Lung (tissue), 12 donors: ENCODE data around the gene TNFRSF8. TPM values are rescaled to one million over a fixed set of nuclear protein-coding genes. Genes with fewer than 3 reads are reported as not detected.

Source experiments
- ATAC-seq: fragments of 200-7000 bp; cut with Tn5 transposase; one replicate; pipeline ENCODE4 v1.9.1; 2020; ENCODE audit warnings: moderate number of reproducible peaks; ENCODE audit not compliant: insufficient read depth, low FRiP score
- DNase-seq, 3 donors: peaks; one replicate each; pipeline ENCODE4 v3.0.0-alpha.2; 2013 to 2017
- H3K27ac ChIP-seq, 2 donors: one replicate each; pipeline ENCODE4 v1.5.1; 2013; ENCODE audit warnings: mild to moderate bottlenecking in 2 of 2, moderate library complexity in 2 of 2, control low read depth in 1 of 2, inconsistent platforms in 1 of 2, low read depth in 1 of 2, low read length in 1 of 2
- H3K27me3 ChIP-seq, 3 donors: one replicate each; pipeline ENCODE4 v1.5.1; 2013; ENCODE audit warnings: low read length in 2 of 3; ENCODE audit not compliant: control insufficient read depth in 3 of 3, insufficient read depth in 3 of 3
- H3K36me3 ChIP-seq, 4 donors: one replicate each; pipeline ENCODE4 v1.5.1; 2013; ENCODE audit warnings: low read length in 4 of 4, mild to moderate bottlenecking in 1 of 4, moderate library complexity in 1 of 4; ENCODE audit not compliant: control insufficient read depth in 4 of 4, insufficient read depth in 4 of 4
- H3K4me1 ChIP-seq, 5 donors: one replicate each; pipeline ENCODE4 v1.5.1; 2013; ENCODE audit warnings: low read length in 5 of 5, mild to moderate bottlenecking in 2 of 5, moderate library complexity in 1 of 5; ENCODE audit not compliant: control insufficient read depth in 5 of 5, insufficient read depth in 5 of 5
- H3K4me3 ChIP-seq: one replicate; pipeline ENCODE4 v1.5.1; 2013; ENCODE audit warnings: mild to moderate bottlenecking, control low read depth, moderate library complexity
- H3K9ac ChIP-seq, 2 donors: one replicate each; pipeline ENCODE4 v1.5.1; 2013; ENCODE audit warnings: low read length in 2 of 2, control low read depth in 1 of 2; ENCODE audit not compliant: insufficient read depth in 1 of 2
- H3K9me3 ChIP-seq, 4 donors: one replicate each; pipeline ENCODE4 v1.5.1; 2013; ENCODE audit warnings: low read length in 3 of 4, mild to moderate bottlenecking in 1 of 4, moderate library complexity in 1 of 4; ENCODE audit not compliant: control insufficient read depth in 4 of 4, insufficient read depth in 3 of 4
- WGBS, 2 donors: extraction: QIAGEN DNeasy Blood & Tissue Kit; methylation state at CpG; one replicate each; pipeline ENCODE4 v1.1.7; 2013; 5-methylcytosine and 5-hydroxymethylcytosine counted together
- polyA plus RNA-seq, 2 donors: library from polyadenylated mRNA; stranded (reverse); fragments of 200-250 nt; gene quantifications; one replicate each; pipeline ENCODE4 v1.2.1, GENCODE V29; 2013
- total RNA-seq, 2 donors: library from RNA; depleted of rRNA in 1 of 2; stranded (reverse); fragments of >200 nt in 1 of 2; gene quantifications; one replicate each; pipeline ENCODE4 v1.2.1, GENCODE V29; 2014 to 2021
- TF ChIP-seq, protein P1 (sequence below): IDR thresholded peaks from 2 replicates; pipeline ENCODE4 v1.5.1; 2012; ENCODE audit warnings: mild to moderate bottlenecking; ENCODE audit errors: control extremely low read depth, extremely low read depth
- donor health status: control.
- donor health status: control.
- donor health status: Bipolar disorder and iron deficiency.
- donor health status: healthy.
- donor health status: DM: yes; HTN: yes; CAD: no.

Gene TNFRSF8
- total and polyA plus RNA-seq, 4 donors: 1.6 to 5.3 (median 2.1) TPM

DNA sequence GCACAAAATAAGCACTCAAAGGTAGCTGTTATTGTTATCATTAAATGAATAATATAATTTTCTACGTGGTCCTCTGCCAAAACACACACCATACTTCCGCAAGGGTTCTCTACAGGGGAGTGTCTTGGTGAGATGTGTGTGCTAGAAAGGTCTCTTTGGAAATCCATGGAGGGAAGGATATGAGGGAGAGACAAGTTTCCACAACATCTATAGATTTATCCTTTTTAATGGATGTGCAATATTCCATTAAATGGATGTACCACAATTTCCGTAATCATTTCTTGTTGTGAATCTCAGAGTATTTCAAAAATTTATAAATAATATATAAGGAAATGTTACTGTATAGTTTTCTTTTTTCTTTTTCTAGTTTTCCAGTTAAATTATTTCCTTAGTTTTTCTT is 2.6 kb upstream of the TNFRSF8 start:
- no peak overlapping the region for H3K9ac ChIP-seq
- ATAC-seq (no peak), DNase-seq (no peak)
- no peak overlapping the region for H3K27ac ChIP-seq
- WGBS, 2 donors: 92 to 97% methylated on average over 3 of the region's 3 CpGs
- peaks cover 0 to 9% (median 0%) of the 10 kb centered on the region in 4 donors for H3K9me3 ChIP-seq
- H3K4me3 ChIP-seq: no peak overlapping the region
- no peaks in the 10 kb centered on the region for H3K36me3 ChIP-seq
- peaks cover 0 to 8% (median 0%) of the 10 kb centered on the region in 5 donors for H3K4me1 ChIP-seq
- H3K27me3 ChIP-seq: peaks cover 3 to 43% (median 29%) of the 10 kb centered on the region in 3 donors
- TF ChIP-seq, protein P1, sequence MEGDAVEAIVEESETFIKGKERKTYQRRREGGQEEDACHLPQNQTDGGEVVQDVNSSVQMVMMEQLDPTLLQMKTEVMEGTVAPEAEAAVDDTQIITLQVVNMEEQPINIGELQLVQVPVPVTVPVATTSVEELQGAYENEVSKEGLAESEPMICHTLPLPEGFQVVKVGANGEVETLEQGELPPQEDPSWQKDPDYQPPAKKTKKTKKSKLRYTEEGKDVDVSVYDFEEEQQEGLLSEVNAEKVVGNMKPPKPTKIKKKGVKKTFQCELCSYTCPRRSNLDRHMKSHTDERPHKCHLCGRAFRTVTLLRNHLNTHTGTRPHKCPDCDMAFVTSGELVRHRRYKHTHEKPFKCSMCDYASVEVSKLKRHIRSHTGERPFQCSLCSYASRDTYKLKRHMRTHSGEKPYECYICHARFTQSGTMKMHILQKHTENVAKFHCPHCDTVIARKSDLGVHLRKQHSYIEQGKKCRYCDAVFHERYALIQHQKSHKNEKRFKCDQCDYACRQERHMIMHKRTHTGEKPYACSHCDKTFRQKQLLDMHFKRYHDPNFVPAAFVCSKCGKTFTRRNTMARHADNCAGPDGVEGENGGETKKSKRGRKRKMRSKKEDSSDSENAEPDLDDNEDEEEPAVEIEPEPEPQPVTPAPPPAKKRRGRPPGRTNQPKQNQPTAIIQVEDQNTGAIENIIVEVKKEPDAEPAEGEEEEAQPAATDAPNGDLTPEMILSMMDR: no peak

DNA sequence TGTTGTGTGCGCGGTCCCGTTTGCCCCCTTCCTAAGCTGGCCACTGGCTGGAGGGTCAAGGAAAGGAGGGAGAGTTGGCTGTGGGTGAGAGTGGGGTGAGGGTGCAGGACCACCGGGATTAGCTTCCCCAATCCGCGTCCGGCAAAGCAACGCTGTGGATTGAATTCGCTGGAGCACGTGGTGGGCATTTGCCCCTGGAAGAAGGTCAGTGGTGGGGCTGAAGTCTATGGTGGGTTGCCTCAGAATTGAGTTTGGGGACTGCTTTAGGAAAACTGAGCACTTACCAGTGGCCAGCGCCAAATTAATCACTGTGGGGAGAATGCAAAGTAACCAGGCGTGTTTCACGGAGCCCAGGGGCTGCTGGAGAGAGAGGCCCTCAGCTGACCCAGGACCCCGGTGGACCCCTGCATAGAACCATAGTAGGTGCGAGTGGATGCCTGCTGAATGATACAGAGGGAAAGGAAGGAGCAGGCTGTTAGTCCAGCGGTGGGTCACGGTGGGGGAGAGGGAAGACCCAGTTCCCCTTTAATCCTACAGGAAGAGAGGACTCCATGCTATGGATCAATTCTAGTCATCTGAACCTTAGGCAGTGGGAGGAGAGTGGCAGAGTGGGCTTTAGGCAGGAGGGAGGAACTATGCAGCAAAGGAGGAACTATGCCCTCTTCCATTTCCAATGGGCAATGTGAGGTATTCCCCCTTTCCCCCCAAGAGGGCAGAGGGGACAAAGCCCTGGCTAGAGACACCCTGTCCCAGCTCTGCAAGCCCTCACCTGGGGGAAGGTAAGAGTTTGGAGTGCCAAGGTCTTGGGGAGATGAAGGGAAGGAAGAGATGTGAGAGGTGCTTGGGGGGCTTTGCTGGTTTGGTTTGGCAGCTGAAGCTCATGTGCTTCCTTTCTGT is 1.2 kb downstream of the TNFRSF8 start:
- ATAC-seq: no peak
- no peaks in the 10 kb centered on the region for H3K36me3 ChIP-seq
- 21 to 29% methylated on average over 17 of the region's 17 CpGs for WGBS, 2 donors
- peaks cover 0 to 9% (median 0%) of the 10 kb centered on the region in 4 donors for H3K9me3 ChIP-seq
- no peak overlapping the region for H3K9ac ChIP-seq
- peaks cover 0 to 10% (median 8%) of the 10 kb centered on the region in 5 donors for H3K4me1 ChIP-seq
- no peak overlapping the region for H3K27ac ChIP-seq
- TF ChIP-seq, protein P1: no peak
- DNase-seq: no peak
- H3K4me3 ChIP-seq: no peak overlapping the region
- peaks cover 3 to 52% (median 33%) of the 10 kb centered on the region in 3 donors for H3K27me3 ChIP-seq

DNA sequence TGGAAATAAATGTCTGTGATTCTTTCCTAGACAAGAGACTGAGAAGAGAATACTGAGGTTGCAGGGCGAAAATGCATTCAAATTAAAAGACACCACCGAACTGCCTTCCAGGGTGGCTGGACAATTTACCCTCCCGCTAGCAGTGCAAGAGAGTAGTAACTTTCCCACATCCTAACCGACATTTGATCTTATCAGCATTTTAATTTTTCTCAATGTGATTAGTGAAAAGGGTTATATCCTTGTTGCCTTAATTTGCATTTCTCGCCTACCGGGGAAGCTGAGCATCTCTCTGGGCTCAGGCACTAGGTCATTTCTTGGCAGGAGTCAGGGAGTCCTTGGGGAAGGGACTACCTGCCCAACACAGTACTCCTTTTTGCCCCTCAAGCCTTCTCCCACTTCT is 2.8 kb downstream of the TNFRSF8 start:
- no peak overlapping the region for H3K4me3 ChIP-seq
- H3K9ac ChIP-seq: no peak overlapping the region
- ATAC-seq: no peak
- no peaks in the 10 kb centered on the region for H3K36me3 ChIP-seq
- TF ChIP-seq, protein P1: no peak
- 31 to 49% methylated on average over 6 of the region's 6 CpGs for WGBS, 2 donors
- no peak for DNase-seq
- peaks cover 0 to 10% (median 8%) of the 10 kb centered on the region in 5 donors for H3K4me1 ChIP-seq
- H3K27ac ChIP-seq: no peak overlapping the region
- H3K9me3 ChIP-seq: peaks cover 0 to 7% (median 0%) of the 10 kb centered on the region in 4 donors
- H3K27me3 ChIP-seq: peaks cover 3 to 46% (median 33%) of the 10 kb centered on the region in 3 donors
